Adrenal gland (tissue), 5 donors: ENCODE measurements around the gene PLA1A.

Experiments used
- POLR2A ChIP-seq, 2 donors: fragments of 450-650 bp; IDR thresholded peaks; one replicate each; pipeline ENCODE4 v1.6.1; 2017; ENCODE audit warnings: antibody characterized with exemption in 2 of 2, mild to moderate bottlenecking in 2 of 2, moderate library complexity in 1 of 2
- TF ChIP-seq, protein P1 (sequence below), 6 experiments: fragments of 450-650 bp in 4 of 6; fragments of 200-600 bp in 2 of 6; sonication (generic) in 1 of 6; IDR thresholded peaks; 1 replicate in 5 of 6; 2 replicates in 1 of 6; pipeline versions ENCODE4 v1.5.1 to v1.8.0; 2016 to 2021; ENCODE audit warnings: antibody characterized with exemption in 6 of 6, mild to moderate bottlenecking in 2 of 6, moderate library complexity in 1 of 6
- donor health status: DM: no; HTN: no; CAD: no.

DNA sequence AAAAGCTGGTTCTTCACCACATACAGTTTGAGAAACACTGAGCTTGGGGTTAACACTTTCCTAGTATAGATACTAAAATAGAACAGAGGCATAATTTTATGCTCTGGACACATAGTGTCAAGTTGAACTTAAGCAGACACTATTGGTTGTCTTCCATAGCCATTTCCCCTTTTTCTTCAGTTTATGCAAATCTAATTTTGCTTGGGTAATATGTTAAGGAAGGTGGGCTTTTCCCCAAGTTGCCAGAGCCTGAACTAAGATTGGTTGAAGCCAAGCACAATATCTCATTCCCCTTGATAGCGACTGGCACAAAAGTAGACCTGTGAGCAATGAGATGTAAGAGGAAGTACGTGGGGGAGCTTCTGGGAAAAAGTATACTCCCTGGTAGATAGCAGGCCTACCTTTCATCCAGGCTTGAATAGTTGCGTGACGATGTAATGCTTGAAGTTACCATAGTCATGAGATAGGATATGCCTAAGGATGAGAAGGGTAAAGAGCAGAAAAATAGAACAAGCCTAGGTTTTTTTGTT, 67.2 kb downstream of the PLA1A start:
- TF ChIP-seq, protein P1, sequence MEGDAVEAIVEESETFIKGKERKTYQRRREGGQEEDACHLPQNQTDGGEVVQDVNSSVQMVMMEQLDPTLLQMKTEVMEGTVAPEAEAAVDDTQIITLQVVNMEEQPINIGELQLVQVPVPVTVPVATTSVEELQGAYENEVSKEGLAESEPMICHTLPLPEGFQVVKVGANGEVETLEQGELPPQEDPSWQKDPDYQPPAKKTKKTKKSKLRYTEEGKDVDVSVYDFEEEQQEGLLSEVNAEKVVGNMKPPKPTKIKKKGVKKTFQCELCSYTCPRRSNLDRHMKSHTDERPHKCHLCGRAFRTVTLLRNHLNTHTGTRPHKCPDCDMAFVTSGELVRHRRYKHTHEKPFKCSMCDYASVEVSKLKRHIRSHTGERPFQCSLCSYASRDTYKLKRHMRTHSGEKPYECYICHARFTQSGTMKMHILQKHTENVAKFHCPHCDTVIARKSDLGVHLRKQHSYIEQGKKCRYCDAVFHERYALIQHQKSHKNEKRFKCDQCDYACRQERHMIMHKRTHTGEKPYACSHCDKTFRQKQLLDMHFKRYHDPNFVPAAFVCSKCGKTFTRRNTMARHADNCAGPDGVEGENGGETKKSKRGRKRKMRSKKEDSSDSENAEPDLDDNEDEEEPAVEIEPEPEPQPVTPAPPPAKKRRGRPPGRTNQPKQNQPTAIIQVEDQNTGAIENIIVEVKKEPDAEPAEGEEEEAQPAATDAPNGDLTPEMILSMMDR (IDR thresholded peaks at IDR 0.05) = no peak
- TF ChIP-seq POLR2A (IDR thresholded peaks at IDR 0.05) = no peak
